Mucosa of descending colon (tissue), 3 donors: ENCODE measurements around the gene PRKACA. TPM values are rescaled to one million over a fixed set of nuclear protein-coding genes. Genes with fewer than 3 reads are reported as not detected.
A peak's percentile ranks its signal among the peaks of the same experiment; 100 is the strongest.

ENCODE experiments used
- ATAC-seq: fragments of 200-7000 bp; cut with Tn5 transposase; one replicate; pipeline ENCODE4 v1.9.1; 2020; ENCODE audit warnings: mild to moderate bottlenecking, moderate library complexity
- DNase-seq, 3 donors: peaks; one replicate each; pipeline ENCODE4 v3.0.0-alpha.2; 2020
- H3K36me3 ChIP-seq: fragments of 200-600 bp; one replicate; pipeline ENCODE4 v1.8.0; 2021; ENCODE audit warnings: low read depth, mild to moderate bottlenecking
- H3K4me1 ChIP-seq: fragments of 200-600 bp; one replicate; pipeline ENCODE4 v1.8.0; 2021; ENCODE audit warnings: low read depth, mild to moderate bottlenecking
- H3K4me3 ChIP-seq: fragments of 200-600 bp; one replicate; pipeline ENCODE4 v1.8.0; 2021; ENCODE audit warnings: mild to moderate bottlenecking
- H3K9me3 ChIP-seq: fragments of 200-600 bp; one replicate; pipeline ENCODE4 v1.8.0; 2021; ENCODE audit warnings: mild to moderate bottlenecking
- intact Hi-C, 2 donors: fragments of 100-400 bp; cut with DNase I in 1 of 2; cut with micrococcal nuclease in 1 of 2; formaldehyde crosslinking; loops; one replicate each; pipeline versions ENCODE4 v1.11.0 to v1.11.1; 2022; cut with DNase I, micrococcal nuclease
- total RNA-seq, 3 donors: library from RNA; stranded (reverse); fragmentation: NEBNext Ultra II Directional in 2 of 3; extraction: Animal tissue kit (Norgen Biotek cat#: 25700) in 2 of 3; gene quantifications; one replicate each; pipeline versions ENCODE4 v1.2.1 to v1.2.4, GENCODE V29; 2021 to 2023
- TF ChIP-seq, protein P1 (sequence below): fragments of 200-600 bp; IDR thresholded peaks from one replicate; pipeline ENCODE4 v1.8.0; 2022; ENCODE audit warnings: antibody characterized with exemption, mild to moderate bottlenecking
- donor health status: DM: no; HTN: no; CAD: no; lungs with moderate emphysema.
- donor health status: DM: no; HTN: no; CAD: no.
- donor health status: DM: no; HTN: yes; CAD: no.

PRKACA gene
- total RNA-seq, 3 donors from 2014 or later: 75.4 to 100 (median 89.1) TPM

GRCh38 chr19:14116918-14117578 is 514 bp downstream of the PRKACA start:
- Histone ChIP-seq H3K4me3 (peak overlapping the region; percentile 56), H3K9me3 (no peaks in the 10 kb centered on the region), H3K4me1 (peaks cover 46% of the 10 kb centered on the region), H3K36me3 (no peaks in the 10 kb centered on the region)
- TF ChIP-seq, protein P1, sequence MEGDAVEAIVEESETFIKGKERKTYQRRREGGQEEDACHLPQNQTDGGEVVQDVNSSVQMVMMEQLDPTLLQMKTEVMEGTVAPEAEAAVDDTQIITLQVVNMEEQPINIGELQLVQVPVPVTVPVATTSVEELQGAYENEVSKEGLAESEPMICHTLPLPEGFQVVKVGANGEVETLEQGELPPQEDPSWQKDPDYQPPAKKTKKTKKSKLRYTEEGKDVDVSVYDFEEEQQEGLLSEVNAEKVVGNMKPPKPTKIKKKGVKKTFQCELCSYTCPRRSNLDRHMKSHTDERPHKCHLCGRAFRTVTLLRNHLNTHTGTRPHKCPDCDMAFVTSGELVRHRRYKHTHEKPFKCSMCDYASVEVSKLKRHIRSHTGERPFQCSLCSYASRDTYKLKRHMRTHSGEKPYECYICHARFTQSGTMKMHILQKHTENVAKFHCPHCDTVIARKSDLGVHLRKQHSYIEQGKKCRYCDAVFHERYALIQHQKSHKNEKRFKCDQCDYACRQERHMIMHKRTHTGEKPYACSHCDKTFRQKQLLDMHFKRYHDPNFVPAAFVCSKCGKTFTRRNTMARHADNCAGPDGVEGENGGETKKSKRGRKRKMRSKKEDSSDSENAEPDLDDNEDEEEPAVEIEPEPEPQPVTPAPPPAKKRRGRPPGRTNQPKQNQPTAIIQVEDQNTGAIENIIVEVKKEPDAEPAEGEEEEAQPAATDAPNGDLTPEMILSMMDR: no peak
- no peak for ATAC-seq
- DNase-seq: peak; percentile 48 to 74 (median 64)
- intact Hi-C loops: loop anchor here in 1 of 2 donors (5.0 kb wide), 1 partner anchor 110 kb away; the partner anchor contains the start of gene RFX1

- Histone ChIP-seq H3K9me3 (no peaks in the 10 kb centered on the region), H3K36me3 (no peaks in the 10 kb centered on the region), H3K4me3 (no peak overlapping the region), H3K4me1 (peaks cover 46% of the 10 kb centered on the region)
- ATAC-seq (no peak), DNase-seq (no peak)
- intact Hi-C loops: loop anchor here in 1 of 2 donors (5.0 kb wide), 1 partner anchor 109 kb away; the partner anchor contains the start of gene RFX1
- TF ChIP-seq, protein P1: no peak
These were observed 1.0 kb downstream of the PRKACA start for GRCh38 chr19:14116525-14116917.

DNA sequence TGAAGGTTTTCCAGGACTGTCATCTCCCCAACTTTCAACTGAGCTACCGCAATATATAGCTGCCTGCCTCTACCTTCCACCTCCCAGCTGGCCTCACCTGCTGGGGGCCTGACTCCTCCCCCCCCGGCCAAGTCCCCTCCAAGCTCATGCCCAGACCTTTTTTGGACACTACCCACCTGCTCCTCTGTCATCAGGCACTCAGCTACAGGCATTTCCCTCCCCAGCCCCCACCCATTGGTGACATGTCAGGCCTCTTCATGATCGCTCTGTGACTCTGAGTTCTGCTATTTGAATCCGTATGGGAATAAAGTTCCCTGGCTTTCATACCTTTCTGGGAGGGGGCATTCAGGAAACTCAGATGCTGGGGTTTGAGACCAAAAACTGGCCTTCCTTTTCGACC is 1.8 kb downstream of the PRKACA start:
- intact Hi-C loops: loop anchor here in 1 of 2 donors (5.0 kb wide), 1 partner anchor 108 kb away; the partner anchor contains the start of gene RFX1
- DNase-seq: no peak

GRCh38 chr19:14114854-14115253 is 2.7 kb downstream of the PRKACA start:
- H3K4me1 ChIP-seq: peaks cover 45% of the 10 kb centered on the region
- DNase-seq (peak; percentile 70 to 77 (median 75)), ATAC-seq (peak; percentile 3)
- H3K36me3 ChIP-seq: no peaks in the 10 kb centered on the region
- TF ChIP-seq, protein P1: peak; percentile 65
- no peak overlapping the region for H3K4me3 ChIP-seq
- H3K9me3 ChIP-seq: no peaks in the 10 kb centered on the region
- intact Hi-C loops: loop anchor here in 1 of 2 donors (5.0 kb wide), 1 partner anchor 108 kb away; the partner anchor contains the start of gene RFX1

More for the DNA sequence above, 1.8 kb downstream of the PRKACA start:
- TF ChIP-seq, protein P1: no peak
- peaks cover 46% of the 10 kb centered on the region for H3K4me1 ChIP-seq
- no peak overlapping the region for H3K4me3 ChIP-seq
- no peaks in the 10 kb centered on the region for H3K9me3 ChIP-seq
- no peaks in the 10 kb centered on the region for H3K36me3 ChIP-seq
- ATAC-seq: no peak

DNA sequence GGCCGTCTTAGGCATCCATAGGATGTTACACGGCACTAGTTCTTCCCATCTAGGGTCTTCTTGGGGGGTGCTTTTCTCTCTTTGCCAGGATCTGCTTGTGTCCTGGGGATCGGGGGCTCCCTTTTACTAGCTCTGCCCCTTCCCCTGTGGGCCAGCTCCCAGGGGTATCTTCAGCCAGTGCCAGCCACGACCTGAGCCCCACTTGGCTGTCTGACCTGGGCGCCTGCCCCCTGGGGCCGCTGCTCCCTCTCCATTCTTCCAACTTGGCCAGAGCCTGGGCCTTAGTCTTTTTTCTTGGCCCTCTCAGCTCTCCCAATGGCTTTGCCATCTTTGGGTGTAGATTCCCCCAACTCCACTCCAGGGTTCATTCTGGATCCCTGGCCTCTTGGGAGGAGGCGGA is 3.1 kb downstream of the PRKACA start:
- intact Hi-C loops: no loop called here
- ATAC-seq (no peak), DNase-seq (no peak)
- H3K4me1 ChIP-seq: peaks cover 41% of the 10 kb centered on the region
- TF ChIP-seq, protein P1: no peak
- H3K36me3 ChIP-seq: no peaks in the 10 kb centered on the region
- no peaks in the 10 kb centered on the region for H3K9me3 ChIP-seq
- H3K4me3 ChIP-seq: no peak overlapping the region
